GM19395 (cell line): ENCODE data around the gene LRFN5.
A peak's percentile ranks its signal among the peaks of the same experiment; 100 is the strongest.
"Not testable (repeated sequence)": the region's sequence is repeated elsewhere in the genome, so short reads cannot be mapped to it uniquely, and the experiment has no call there.

Experiments used
- ATAC-seq: cut with Tn5 transposase; IDR thresholded peaks from one replicate; pipeline ENCODE4 v1.9.1; 2021; ENCODE audit warnings: mild to moderate bottlenecking, moderate library complexity; ENCODE audit not compliant: unreplicated experiment

Gene LRFN5

DNA sequence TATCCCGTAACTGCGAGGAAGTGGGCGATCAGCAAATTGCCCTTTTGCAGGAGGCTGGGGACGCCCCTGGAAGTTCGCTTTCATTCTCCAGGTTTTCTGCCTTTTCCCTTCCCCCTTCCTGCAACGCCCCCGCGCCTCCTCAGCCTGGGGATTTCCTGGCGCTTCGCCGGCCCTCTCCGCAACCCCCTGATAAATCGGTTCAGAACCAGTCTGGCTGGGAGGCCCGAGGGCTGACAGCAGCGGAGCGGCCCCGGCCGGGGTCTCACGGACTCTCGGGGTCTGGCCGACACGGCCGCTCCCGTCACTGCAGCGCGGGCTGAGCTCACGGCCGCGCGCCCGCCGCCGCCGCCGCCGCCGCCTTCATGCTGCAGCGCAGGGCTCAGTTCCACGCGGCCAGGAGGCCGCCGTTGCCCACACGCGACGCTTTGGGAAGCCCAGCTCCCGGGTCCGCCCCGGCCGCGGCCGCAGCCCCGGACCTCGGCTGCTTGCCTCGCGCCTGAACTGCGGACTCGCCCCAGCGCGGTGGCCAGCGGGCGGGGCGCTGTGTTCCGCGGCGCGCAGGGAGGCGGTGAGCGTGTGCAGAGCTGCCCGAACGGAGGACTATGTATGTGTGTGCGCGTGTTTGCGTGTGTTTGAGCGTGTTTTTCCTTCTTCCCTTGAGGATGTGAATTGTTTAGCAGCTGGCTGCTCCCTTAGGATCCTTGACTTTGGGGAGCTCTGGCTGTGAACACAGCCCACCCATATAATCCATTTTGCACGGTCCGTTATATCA is at the start of gene LRFN5:
TSS of gene LRFN5 (plus strand) at position 345 of the 772 bp plus-strand sequence.
- no peak for ATAC-seq

- no peak for ATAC-seq
Observed at GRCh38 chr14:41558490-41558889, 48.2 kb upstream of the LRFN5 start.

GRCh38 chr14:41566864-41567263 is 39.8 kb upstream of the LRFN5 start:
- ATAC-seq: not testable (repeated sequence)

- ATAC-seq: no peak
Observed at GRCh38 chr14:41568979-41569378, 37.7 kb upstream of the LRFN5 start.

DNA sequence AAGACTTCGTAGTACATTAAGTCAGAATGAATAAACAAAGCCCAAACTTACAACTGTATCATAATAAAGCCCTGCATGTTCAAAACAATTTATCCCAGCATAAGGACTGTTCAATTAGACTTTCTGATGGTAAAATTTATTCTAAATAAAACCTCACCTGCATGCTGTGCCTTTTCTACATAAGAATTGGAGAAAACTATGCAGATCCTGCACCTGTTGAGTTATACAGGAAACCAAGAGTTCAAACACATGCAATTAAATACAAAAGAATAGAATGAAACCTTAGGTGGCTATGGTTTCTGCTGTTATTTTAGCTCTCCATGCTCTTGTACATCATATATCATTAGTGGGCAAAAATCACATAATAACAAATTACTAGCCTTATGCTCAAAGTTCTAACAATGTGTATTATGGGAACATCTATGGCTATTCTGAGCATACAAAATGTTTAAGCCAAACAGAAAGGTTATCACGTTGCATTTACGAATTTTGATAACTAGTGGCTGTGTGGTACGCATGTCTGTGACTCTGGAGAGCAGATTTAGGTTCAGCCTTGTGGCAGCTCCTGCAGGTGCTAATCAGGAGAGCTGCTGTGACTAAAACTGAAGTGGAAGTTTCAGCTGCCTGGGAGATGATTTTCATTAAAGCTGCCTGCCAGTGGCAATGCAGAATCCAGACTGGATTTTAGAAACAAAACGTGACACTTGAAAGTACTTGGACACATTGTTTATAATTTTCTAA is 36.1 kb upstream of the LRFN5 start:
- no peak for ATAC-seq

DNA sequence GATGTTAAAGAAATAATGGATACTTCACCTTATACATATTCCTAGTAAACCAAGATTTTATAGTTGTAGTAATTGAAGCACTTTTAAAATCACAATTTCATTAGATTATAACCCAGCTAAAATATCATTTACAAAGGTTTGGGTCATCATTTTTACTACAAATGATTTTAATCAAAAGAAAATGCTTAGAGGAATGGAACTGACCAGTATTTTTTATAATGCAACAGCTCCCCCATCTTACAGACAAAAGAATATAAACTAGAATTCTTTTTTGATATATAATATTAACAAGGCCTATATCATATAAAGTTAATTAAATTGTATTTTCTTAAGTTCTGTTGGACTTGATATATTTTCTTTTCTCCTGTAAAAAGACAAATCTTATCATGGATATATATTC is 20.4 kb upstream of the LRFN5 start:
- no peak for ATAC-seq

- no peak for ATAC-seq
Observed at GRCh38 chr14:41597647-41598046, 9.0 kb upstream of the LRFN5 start.

GRCh38 chr14:41599805-41600385 is 6.8 kb upstream of the LRFN5 start:
- ATAC-seq: not testable (repeated sequence)

GRCh38 chr14:41604721-41605531 is 1.8 kb upstream of the LRFN5 start:
- no peak for ATAC-seq

- peak; percentile 48 for ATAC-seq
Observed at GRCh38 chr14:41605550-41606281, 960 bp upstream of the LRFN5 start.

- ATAC-seq: no peak
Observed at GRCh38 chr14:41606282-41606531, 469 bp upstream of the LRFN5 start.

- no peak for ATAC-seq
Observed at GRCh38 chr14:41607304-41607775, 664 bp downstream of the LRFN5 start.

DNA sequence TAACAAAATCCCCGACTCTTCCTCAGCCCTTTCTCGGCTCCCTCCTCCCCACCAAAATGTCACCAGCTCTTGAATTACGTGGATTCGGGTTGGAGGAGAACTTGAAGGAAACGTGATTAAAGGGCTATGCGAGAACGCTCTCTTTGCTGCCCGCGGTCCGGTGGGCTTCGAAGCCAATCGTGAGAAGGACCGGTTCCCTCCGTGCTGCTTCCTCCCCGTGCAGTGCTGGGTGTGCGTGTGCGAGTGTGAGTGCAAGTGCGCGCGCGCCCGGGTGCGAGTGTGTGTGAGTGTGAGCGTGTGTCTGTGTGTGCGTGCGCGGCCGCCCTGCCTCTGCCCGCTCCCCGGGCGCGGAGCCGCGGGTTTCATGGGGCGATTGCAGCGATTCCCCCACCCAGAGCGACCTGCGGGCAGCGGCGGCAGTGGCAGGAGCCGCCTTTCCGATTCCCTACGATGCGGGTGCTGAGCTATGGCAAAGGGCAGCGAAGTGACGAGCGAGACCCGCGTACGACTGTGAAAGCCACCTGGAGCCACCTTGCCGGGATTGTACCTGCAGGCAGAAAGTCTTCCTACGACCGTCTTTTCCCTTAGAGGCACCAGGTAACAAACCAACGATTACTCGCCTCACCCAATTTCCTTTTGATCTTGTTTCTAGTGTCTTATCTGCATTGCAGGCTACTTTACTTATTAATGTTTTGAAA is 1.4 kb downstream of the LRFN5 start:
- no peak for ATAC-seq

- ATAC-seq: no peak
Observed at GRCh38 chr14:41608681-41609390, 2.2 kb downstream of the LRFN5 start.

DNA sequence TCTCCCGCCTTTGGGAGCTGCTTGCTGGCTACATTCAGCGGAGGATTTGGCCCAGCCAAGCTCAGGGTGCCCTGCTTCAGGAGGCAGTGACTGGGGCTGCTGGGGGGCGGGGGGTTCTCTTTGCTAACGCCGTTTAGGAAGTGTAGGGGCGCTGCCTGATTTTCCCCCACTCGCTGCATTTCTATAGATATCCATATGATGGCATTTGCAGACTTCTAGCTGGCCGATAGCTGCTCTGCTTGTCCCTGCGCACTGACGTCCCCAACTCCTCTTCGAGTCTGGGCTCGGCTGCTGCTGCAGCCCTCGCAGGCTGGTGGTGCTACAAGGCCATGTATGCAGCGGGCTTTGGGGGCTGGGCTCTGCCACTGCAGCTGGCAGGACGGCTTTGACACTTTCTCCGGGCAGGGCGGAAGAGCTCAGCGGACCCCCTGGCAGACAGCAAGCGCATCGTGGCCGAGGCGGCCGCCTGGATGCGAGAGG is 3.1 kb downstream of the LRFN5 start:
- no peak for ATAC-seq

GRCh38 chr14:41615011-41615595 is 8.4 kb downstream of the LRFN5 start:
- no peak for ATAC-seq

DNA sequence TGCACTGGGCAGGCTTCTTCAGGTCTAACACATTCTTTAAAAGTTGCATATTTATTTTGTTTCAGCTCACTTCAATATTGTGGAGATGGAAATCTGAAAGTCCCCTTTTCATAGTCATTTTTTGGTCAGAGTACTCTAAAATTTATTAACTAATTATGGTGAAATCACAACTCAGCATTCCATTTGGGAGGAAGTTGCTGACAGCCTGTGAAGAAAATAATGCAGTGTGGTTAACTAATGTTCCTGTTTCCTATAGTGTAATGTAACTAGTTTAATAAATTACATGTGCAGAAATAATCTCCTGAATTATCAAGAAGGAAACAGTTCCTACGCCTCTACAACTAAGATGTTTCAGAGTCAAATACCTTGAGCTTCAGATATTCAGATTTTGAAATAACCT is 17.1 kb downstream of the LRFN5 start:
- no peak for ATAC-seq

DNA sequence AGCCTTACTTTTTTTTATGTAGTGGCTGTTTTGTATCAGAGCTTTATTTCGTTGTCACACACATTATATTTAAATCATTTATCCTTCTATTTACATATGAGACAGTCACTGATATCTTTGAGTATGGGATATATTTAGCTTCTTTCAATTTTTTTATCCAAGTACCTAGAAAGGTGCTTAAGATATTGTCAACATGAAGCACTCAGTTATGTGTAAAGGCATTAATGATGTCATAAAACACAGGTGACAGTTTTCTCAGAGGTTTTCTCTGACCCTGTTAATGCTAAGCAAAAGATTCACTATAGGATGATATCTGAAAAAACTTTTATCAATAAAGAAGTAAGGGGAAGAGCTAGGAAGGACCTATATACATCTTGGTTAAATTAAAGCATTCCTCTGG is 23.2 kb downstream of the LRFN5 start:
- no peak for ATAC-seq

GRCh38 chr14:41634286-41634685 is 27.6 kb downstream of the LRFN5 start:
- no peak for ATAC-seq
